NCI-H2227 treated with DMSO at 0.1 percent for 48 hours (cell line): ENCODE measurements around the gene ATXN7.

Experiments
- DNase-seq: peaks from one replicate; lab custom pipeline; 2025; lab: John Stamatoyannopoulos, UW

Gene ATXN7

GRCh38 chr3:64023861-64024223 lies 160.2 kb downstream of the ATXN7 start:
- no peak for DNase-seq

GRCh38 chr3:64026346-64026745 lies 162.7 kb downstream of the ATXN7 start:
- no peak for DNase-seq

GRCh38 chr3:64027658-64028057 lies 164.0 kb downstream of the ATXN7 start:
- DNase-seq: no peak

GRCh38 chr3:64028754-64029153 lies 165.1 kb downstream of the ATXN7 start:
- no peak for DNase-seq

- DNase-seq: no peak
These were observed 165.6 kb downstream of the ATXN7 start for GRCh38 chr3:64029287-64029686.

- DNase-seq: peak; percentile 81
These were observed 167.1 kb downstream of the ATXN7 start for GRCh38 chr3:64030741-64031140.

- DNase-seq: no peak
These were observed 168.2 kb downstream of the ATXN7 start for GRCh38 chr3:64031540-64032508.

GRCh38 chr3:64033069-64033468 lies 169.4 kb downstream of the ATXN7 start:
- DNase-seq: no peak

- no peak for DNase-seq
These were observed 173.4 kb downstream of the ATXN7 start for GRCh38 chr3:64037084-64037483.

GRCh38 chr3:64038253-64038767 lies 174.6 kb downstream of the ATXN7 start:
- DNase-seq: no peak

GRCh38 chr3:64039332-64039731 lies 175.7 kb downstream of the ATXN7 start:
- DNase-seq: no peak

GRCh38 chr3:64039981-64040733 lies 176.5 kb downstream of the ATXN7 start:
- no peak for DNase-seq

- no peak for DNase-seq
These were observed 179.3 kb downstream of the ATXN7 start for GRCh38 chr3:64042952-64043351.

- DNase-seq: no peak
These were observed 182.9 kb downstream of the ATXN7 start for GRCh38 chr3:64046592-64046991.

- DNase-seq: no peak
These were observed 183.4 kb downstream of the ATXN7 start for GRCh38 chr3:64046996-64047594.

GRCh38 chr3:64047787-64048186 lies 184.1 kb downstream of the ATXN7 start:
- DNase-seq: no peak

GRCh38 chr3:64048631-64049061 lies 185.0 kb downstream of the ATXN7 start:
- DNase-seq: no peak

- no peak for DNase-seq
These were observed 185.5 kb downstream of the ATXN7 start for GRCh38 chr3:64049136-64049535.

- DNase-seq: no peak
These were observed 186.2 kb downstream of the ATXN7 start for GRCh38 chr3:64049832-64050231.
